Stimulated activated CD8-positive, alpha-beta memory T cell treated with anti-CD3 and anti-CD28 coated beads, Interleukin-7, amount 100 ng/mL, for 24 hours (primary cell): ENCODE data around the gene PSMD9.
"Not testable (repeated sequence)": the region's sequence is repeated elsewhere in the genome, so short reads cannot be mapped to it uniquely, and the experiment has no call there.

Source experiments
- DNase-seq: peaks from one replicate; pipeline ENCODE4 v3.0.0-alpha.2; 2020; ENCODE audit warnings: low read depth

The PSMD9 gene

GRCh38 chr12:121873216-121873569 is 15.4 kb upstream of the PSMD9 start:
- no peak for DNase-seq

GRCh38 chr12:121874071-121874470 is 14.5 kb upstream of the PSMD9 start:
- DNase-seq: no peak

GRCh38 chr12:121875582-121875981 is 13.0 kb upstream of the PSMD9 start:
- no peak for DNase-seq

- not testable (repeated sequence) for DNase-seq
Observed at GRCh38 chr12:121876080-121876447, 12.5 kb upstream of the PSMD9 start.

- no peak for DNase-seq
Observed at GRCh38 chr12:121883315-121883660, 5.3 kb upstream of the PSMD9 start.

GRCh38 chr12:121885129-121885528 is 3.5 kb upstream of the PSMD9 start:
- not testable (repeated sequence) for DNase-seq

GRCh38 chr12:121888083-121888477 is 510 bp upstream of the PSMD9 start:
- no peak for DNase-seq

- DNase-seq: no peak
Observed at GRCh38 chr12:121889274-121889624, 659 bp downstream of the PSMD9 start.

- not testable (repeated sequence) for DNase-seq
Observed at GRCh38 chr12:121889661-121890060, 1.1 kb downstream of the PSMD9 start.

- DNase-seq: no peak
Observed at GRCh38 chr12:121892673-121893561, 4.3 kb downstream of the PSMD9 start.

GRCh38 chr12:121893961-121894460 is 5.4 kb downstream of the PSMD9 start:
- DNase-seq: no peak

GRCh38 chr12:121894633-121895032 is 6.0 kb downstream of the PSMD9 start:
- no peak for DNase-seq

GRCh38 chr12:121898287-121898686 is 9.7 kb downstream of the PSMD9 start:
- no peak for DNase-seq

GRCh38 chr12:121899590-121899989 is 11.0 kb downstream of the PSMD9 start:
- no peak for DNase-seq

GRCh38 chr12:121903202-121903601 is 14.6 kb downstream of the PSMD9 start:
- DNase-seq: no peak

- no peak for DNase-seq
Observed at GRCh38 chr12:121905746-121906145, 17.2 kb downstream of the PSMD9 start.

- no peak for DNase-seq
Observed at GRCh38 chr12:121908702-121909101, 20.1 kb downstream of the PSMD9 start.

- no peak for DNase-seq
Observed at GRCh38 chr12:121911824-121912585, 23.4 kb downstream of the PSMD9 start.

- DNase-seq: no peak
Observed at GRCh38 chr12:121915841-121916321, 27.3 kb downstream of the PSMD9 start.

GRCh38 chr12:121916719-121917118 is 28.1 kb downstream of the PSMD9 start:
- no peak for DNase-seq

GRCh38 chr12:121917950-121918678 is 29.5 kb downstream of the PSMD9 start, which contains the start of gene CFAP251:
Gene CFAP251 (plus strand): TSS chr12:121918592. CDS start chr12:121921306, 2,714 bp downstream.
- DNase-seq: peak; percentile 91

- no peak for DNase-seq
Observed at GRCh38 chr12:121918679-121919038, 30.1 kb downstream of the PSMD9 start.
